Right lobe of liver (tissue), 4 donors: ENCODE results near the gene ZNF324.

Experiments
- POLR2A ChIP-seq: fragments of 450-650 bp; IDR thresholded peaks from one replicate; pipeline ENCODE4 v1.6.1; 2017; ENCODE audit warnings: antibody characterized with exemption, mild to moderate bottlenecking
- TF ChIP-seq, protein P1 (sequence below), 4 donors: fragments of 200-600 bp in 3 of 4; fragments of 450-650 bp in 1 of 4; IDR thresholded peaks; one replicate each; pipeline versions ENCODE4 v1.5.1 to v1.8.0; 2016 to 2022; ENCODE audit warnings: antibody characterized with exemption in 4 of 4, mild to moderate bottlenecking in 2 of 4
- donor health status: DM: no; HTN: no; CAD: no.
- donor health status: DM: no; HTN: no; CAD: no.
- donor health status: DM: no; HTN: yes; CAD: no.

DNA sequence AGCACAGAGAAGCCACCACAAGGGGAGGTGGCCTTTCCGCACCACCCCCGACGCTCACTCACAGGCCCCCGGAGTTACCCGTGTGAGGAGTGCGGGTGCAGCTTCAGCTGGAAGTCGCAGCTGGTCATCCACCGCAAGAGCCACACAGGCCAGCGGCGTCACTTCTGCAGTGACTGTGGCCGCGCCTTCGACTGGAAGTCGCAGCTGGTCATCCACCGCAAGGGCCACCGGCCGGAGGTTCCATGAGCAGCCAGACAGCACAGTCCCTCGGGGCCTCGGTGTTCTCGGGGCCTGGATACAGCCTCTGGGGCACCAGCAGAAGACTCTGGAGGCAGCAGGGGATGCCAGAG is 13.6 kb downstream of the ZNF324 start:
- TF ChIP-seq POLR2A: no peak
- TF ChIP-seq, protein P1, sequence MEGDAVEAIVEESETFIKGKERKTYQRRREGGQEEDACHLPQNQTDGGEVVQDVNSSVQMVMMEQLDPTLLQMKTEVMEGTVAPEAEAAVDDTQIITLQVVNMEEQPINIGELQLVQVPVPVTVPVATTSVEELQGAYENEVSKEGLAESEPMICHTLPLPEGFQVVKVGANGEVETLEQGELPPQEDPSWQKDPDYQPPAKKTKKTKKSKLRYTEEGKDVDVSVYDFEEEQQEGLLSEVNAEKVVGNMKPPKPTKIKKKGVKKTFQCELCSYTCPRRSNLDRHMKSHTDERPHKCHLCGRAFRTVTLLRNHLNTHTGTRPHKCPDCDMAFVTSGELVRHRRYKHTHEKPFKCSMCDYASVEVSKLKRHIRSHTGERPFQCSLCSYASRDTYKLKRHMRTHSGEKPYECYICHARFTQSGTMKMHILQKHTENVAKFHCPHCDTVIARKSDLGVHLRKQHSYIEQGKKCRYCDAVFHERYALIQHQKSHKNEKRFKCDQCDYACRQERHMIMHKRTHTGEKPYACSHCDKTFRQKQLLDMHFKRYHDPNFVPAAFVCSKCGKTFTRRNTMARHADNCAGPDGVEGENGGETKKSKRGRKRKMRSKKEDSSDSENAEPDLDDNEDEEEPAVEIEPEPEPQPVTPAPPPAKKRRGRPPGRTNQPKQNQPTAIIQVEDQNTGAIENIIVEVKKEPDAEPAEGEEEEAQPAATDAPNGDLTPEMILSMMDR (IDR thresholded peaks at IDR 0.05): no peak
